Myocyte (in vitro differentiated cells): ENCODE results near the gene GNAL. TPM values are rescaled to one million over a fixed set of nuclear protein-coding genes. Genes with fewer than 3 reads are reported as not detected.
A peak's percentile ranks its signal among the peaks of the same experiment; 100 is the strongest.
"Not testable (repeated sequence)": the region's sequence is repeated elsewhere in the genome, so short reads cannot be mapped to it uniquely, and the experiment has no call there.

Experiments
- DNase-seq: peaks from one replicate; pipeline ENCODE4 v3.0.0-alpha.2; 2012; ENCODE audit warnings: low read depth
- microRNA-seq: library from miRNA; unstranded; fragments of <30 nt; microRNA quantifications from one replicate; pipeline ENCODE4, GENCODE V29; 2016
- total RNA-seq: library from RNA; depleted of rRNA; stranded (reverse); fragments of >200 nt; gene quantifications from 2 replicates; pipeline ENCODE4 v1.2.3, GENCODE V29; 2014

GNAL gene
- total RNA-seq, 1 donor from 2014 or later, result 1.2 TPM

DNA sequence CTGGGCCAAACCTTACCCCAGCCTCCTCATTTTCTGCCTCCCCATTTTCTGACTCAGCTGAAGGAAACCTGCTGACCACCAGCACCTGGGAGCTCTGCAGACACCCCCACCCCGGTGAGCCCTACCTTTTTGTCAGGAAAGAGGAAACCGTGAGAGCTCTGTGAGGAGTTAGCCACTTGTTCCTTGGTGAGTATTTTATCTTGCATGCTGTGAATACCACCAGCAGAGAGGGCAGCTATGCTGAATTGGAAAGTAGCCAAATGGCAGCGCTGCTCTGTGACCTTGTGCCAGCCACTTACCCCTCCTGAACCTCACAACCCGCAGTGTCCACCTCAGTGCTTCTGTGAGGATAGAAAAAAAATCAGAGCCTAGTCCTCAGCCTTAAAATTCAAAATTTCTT is 216.5 kb downstream of the GNAL start:
- DNase-seq, result no peak

DNA sequence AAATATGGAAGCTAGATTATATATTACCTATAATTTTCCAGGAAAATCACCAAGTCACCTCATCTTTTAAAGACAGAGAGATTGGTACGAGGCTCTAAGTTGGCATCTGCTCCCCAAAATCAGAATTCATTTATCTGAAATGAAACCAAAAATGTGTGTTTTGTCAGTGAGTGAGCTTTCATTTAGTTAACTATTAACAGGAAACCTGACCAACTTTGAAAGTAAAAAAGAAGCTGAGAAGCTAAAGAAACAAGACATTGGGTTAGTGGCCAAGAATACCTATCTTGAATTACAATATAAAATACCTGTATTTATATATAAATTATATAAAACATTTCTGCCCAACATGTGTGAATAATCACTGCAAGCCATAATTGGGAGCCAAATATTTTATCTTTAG is 217.1 kb downstream of the GNAL start:
- no peak for DNase-seq

DNA sequence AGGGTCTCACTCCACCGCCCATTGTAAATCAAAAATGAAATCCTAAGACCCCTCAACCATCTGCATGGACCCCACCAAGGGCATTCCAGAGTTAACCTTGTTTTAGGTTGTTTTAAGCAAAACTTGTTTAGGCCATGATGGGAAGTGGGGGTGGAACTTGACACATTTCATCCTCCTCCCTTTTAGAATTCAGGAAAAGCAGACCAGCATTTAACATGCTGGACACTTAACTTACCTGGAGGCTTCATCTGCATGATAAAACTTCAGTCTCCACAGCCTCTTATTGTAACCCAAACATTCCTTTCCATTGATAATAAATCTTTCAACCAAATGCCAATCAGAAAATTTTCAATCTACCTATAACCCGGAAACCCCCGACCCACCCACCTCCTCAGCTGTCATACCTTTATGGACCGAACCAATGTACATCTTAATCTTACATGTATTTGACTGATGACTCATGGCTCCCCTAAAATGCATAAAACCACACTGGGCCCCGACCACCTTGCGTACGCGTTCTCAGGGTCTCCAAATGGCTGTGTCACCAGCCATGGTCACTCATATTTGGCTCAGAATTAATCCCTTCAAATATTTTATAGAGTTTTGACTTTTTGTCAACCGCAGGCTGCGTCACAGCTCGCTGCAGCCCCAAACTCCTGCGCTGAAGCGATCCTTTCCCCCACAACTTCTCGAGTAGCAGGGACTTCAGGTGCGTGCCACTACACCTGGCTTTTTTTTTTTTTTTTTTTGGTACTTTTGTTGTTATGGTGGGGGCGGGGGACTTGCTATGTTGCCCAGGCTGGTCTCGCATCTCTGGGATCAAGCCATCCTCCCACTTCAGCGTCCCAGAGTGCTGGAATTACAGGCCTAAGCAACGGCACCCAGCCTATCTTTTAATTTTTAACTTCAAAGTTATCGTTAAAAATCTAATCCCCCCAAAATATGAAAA is 218.1 kb downstream of the GNAL start:
- peak; percentile 11 for DNase-seq

DNA sequence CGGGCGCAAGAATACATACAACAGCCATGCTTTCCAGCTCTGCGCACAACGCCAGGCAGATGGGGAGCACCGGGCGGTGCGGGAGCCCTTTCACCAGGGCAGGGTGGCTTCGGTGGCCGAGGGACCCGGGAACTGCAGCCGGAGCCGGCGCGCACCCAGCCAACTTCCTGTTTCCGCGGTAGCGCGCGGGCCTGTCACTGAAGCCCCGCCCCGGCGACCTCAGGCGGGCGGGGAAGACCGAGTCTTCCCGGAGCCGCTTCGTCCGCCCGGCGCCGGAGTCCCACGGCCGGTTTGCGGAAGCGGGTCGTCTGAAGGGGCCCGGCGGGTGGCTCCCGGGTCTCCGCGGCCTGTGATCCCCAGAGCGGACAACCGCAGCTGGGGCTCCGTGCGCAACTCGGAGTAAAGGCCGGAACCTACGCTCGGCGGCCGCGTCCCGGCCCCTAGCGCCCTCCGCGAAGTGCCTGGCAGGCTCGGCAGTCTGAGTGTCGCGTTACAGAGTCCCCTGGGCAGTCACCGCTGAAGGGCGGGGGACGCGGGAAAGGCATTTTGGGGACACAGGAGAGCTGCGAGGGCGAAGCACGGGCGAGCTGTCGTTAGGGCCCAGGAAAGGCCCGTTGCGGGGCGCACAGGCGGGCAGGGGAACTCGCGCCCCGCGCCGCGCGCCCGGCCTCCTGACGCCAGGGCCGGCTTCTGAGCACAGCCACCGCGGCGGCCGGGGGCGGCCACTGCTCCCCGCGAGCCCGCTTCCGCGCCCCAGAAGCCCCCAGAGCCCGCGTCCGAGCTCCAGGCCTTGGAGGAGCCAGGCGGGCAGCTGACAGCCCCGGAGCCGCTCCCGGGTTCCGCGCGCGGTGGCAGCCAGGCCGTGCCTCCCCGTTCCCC is 219.4 kb downstream of the GNAL start, which contains the start of gene MPPE1:
Gene MPPE1 (minus strand): TSS at position 136 of the 879 bp plus-strand sequence. CDS start 11,053 bp downstream, outside the sequence.
- peak; percentile 91 for DNase-seq

DNA sequence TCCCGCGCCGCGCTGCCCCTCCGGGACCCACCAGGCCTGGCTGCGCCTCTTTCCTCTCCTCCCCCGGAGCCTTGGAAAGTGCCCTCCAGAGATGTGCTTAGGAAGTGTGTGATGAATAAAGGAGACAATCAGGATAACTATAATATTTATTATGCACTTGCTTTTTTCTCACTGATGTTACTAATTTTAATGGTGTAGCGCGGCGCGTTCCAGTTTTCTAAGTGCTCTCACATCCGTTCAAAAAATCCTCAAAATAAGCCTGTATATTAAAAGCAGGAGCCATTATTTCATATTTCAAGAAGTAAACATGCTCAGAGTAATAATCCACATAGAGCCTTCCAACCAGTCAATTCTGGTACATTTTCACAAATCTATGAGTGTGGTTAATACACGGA is 220.0 kb downstream of the GNAL start:
- no peak for DNase-seq

DNA sequence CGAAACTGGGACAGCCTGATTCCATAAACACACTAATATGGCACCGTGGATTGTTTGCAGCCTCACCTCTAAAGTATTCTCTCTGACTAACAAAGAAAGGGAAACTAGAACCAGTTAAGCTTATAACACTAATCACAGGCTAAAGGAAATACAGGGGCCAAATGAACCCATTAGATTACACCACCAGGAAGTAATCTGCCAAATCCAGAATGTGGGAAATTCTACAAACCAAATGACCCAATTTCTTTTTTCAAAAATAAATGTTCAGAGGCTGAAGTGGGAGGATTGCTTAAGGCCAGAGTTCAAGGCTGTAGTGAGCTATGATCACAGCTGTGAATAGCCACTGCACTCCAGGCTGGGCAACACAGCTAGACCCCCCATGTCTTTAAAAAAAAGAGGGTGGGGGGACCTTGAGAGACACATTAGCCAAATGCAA is 220.5 kb downstream of the GNAL start:
- DNase-seq, result peak; percentile 12

DNA sequence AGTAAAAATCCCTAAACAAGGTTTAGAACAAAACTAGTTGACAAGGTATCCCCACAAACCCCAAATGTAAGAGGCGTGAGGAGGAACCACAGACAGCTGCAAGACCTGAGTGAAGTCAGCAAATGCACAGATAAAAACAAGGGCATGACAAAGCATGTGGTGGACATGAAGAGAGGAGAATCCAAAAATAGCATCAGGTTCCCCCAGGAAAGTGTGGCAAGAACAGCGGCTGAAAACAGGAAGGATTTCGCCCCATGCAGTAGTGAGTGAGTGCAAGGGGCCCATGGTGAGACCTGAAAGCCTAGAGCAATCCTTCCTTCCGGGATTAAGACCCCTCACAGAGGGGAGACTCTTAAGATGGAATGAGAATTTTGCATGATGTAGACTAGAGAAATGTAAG is 227.8 kb downstream of the GNAL start:
- DNase-seq, result peak; percentile 74

DNA sequence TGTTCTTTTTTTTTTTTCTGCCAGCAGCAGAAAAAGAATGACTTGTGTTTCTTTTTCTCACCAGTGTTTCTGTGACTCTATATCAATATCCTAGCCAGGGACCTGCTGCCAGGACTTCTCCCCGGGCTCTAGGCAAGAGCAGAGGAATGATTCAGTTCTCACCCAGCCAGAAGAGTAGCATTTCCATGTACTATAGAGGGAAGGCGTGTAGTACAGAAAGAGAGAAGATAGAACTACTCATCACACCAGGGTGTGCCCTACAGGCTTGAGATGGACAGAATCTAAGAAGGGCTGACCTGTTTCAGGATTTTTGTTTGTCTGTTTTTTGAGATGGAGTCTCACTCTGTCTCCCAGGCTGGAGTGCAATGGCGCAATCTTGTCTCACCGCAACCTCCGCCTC is 230.5 kb downstream of the GNAL start:
- not testable (repeated sequence) for DNase-seq

DNA sequence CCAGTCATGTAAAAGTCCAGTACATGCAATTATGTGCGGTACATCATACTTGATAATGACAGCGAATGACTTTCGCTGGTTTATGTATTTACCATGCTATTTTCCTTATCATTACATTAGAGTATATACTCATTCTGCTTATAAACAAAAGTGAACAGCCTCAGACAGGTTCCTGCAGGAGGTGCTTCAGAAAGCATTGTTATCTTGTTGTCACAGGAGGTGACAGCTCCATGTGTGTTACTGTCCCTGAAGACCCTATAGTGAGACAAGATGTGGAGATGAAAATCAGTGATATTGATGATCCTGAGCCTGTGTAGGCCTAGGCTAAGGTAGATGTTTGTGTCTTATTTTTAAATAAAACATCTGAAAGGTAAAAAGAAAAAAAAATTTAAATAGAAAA is 234.4 kb downstream of the GNAL start:
- no peak for DNase-seq

DNA sequence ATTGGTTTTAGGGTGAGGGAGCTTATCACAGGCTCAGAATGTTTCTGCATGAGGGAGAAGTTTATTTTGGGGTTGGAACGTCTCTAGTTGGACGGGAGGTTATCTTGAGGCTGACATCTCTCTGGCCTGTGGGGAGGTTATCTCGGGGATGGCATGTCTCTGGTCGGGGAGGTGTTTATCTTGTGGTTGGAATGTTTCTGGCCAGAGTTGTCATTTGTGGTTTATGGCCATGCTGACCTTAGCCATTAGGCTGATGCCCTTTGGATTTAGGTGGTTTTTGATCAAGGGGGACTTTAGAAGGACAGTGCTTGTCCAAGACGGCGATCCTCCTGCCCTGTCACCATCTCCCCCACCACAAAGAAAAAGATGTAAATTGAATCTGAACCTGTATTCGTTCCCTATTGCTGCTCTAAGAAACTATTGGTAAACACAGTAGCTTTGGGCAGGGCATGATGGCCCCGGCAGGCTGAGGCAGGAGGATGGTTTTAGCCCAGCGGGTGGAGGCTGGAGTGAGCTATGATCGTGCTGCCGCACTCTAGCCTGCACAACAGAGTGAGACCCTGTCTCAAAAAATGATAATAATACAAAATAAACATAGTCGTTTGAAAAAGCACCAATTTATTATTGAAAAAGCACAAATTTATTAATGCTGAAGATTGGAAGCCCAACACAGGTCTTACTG is 236.9 kb downstream of the GNAL start:
- DNase-seq, result peak; percentile 93

DNA sequence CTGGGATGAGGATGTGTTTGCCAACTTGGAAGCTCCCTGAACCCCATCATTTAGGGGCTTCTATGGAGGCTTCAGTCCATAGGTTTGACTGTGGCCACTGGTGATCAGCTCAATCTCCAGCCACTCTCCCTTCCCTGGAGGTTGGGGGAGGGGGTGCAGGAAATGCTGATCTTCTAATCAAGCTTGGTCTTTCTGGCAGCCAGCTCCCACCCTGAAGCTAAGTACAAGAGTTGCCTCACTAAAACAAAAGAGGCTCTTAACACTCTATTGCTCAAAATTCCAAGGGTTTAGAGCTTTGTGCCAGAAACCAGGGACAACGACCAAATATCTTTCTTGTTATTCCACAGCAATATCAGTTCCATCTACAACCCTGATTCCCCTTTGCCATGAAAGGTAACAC is 238.4 kb downstream of the GNAL start:
- DNase-seq, result no peak

DNA sequence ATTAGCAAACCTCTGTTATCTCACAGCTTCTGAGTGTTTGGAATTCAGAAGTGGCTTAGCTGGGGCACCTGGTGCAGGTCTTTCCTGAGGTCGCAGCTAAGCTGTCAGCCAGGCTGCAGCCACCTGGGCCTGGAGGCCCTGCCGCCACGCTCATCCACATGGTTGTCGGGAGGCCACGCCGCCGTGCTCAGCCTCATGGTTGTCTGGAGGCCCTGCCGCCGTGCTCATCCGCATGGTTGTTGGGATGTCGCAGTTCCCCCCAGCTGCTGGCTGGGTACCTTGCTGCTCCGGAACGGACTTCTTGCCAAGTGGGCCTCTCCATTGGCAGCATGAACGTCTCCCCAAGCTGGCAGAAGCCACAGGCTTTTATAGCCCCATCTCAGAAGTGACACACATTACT is 243.3 kb downstream of the GNAL start:
- no peak for DNase-seq

Small RNA genes lying within 50 kb of the gene (microRNA-seq; reads per million reads assigned to microRNA genes)
- gene MIR7153, result not detected

Other genes starting within 250 kb of the GNAL start
- gene SLC35G4, start 79.7 kb upstream of the GNAL start, total RNA-seq, result not detected in 2 replicates
- gene CHMP1B, start 162.1 kb downstream of the GNAL start, total RNA-seq, result 46.1 and 52.9 TPM in 2 replicates
- gene MPPE1, start 219.1 kb downstream of the GNAL start, total RNA-seq, result 25.0 and 76.0 TPM in 2 replicates